Measurements from ENCODE around the gene SCCPDH.

Gene SCCPDH

DNA sequence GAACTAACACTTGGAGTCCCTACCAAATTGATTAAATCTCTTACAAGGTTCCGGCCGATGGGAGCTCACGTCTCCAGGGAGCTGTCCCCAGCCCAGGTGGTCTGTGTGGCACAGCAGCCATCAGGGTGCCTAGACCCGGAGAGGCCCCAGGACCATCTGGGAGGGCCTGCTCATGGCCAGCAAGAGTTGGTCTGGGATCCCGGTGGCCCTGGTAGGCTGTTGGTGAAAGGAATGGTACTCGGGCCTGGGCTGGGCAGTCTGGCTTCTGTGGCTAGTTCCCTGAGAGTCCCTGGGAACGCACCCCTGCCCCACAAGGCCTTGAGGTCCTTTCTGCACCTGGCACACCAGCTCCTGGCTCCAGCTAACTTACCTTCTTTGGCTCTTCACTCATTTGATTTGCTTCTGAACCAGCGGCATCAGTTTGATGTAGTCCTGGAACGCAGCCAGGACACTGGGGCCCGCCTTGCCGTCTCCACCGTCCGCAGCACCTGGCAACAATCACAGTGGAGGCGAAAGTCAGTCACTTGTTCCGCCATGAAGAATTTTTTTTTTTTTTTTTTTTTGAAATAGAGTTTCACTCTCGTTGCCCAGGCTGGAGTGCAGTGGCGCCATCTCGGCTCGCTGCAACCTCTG, 62.5 kb downstream of the SCCPDH start:
- DNase-seq, result no peak

DNA sequence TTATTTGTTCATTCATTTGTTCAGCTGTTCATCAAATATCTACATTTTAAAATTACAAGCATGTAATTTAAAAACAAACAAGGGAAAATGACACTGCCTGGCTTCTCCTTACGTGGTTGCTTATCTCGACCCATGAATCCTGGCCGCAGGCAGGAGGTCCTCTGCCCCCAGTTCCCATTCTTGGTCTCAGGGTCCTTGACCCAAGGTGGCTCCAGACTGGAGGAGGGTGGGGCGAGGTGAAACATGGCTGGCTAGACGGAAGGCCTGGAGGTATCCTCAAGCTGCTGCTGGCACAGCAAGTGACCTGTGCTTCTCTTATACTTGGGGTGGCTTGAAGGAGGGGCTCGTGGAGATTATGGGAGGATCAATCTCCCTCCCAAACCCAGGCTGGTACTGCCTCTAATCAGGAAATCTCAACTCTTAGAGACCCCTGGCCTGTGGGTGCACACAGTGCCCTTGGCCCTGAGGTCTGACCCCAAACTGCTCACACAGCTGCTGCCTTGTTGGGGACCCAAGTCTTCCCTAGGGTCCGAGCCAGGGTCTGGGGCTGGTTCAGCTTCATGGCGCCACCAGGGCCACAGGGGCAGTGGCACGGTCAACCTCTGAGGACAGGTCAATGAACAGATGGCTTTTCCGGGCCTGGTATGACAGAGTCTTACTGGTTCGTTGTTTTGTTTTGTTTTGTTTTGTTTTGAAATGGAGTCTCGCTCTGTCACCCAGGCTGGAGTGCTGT, 63.7 kb downstream of the SCCPDH start:
- no peak for DNase-seq

GRCh38 chr1:246788895-246789338, 64.7 kb downstream of the SCCPDH start:
- peak; percentile 62 for DNase-seq

- DNase-seq, result no peak
These were observed 65.5 kb downstream of the SCCPDH start for GRCh38 chr1:246789454-246790339.

DNA sequence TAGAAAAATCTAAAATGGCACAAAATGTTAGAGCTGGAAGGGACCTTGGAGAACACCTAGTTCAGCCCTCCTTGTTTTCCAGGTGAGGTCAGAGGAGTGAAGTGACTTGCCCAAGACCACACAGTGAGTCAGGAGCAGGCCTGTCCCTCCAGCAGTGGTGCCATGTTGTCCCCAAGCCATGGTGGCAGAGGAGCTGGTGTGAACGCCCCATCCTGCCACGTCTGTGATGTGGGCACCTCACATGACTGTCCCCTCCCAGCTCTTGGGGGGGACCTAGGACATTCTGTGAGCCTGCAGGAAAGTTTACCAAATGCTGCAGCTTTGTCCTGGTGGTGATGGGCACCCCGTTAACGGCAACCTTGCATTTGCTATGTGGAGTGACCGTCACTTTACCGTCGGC, 66.2 kb downstream of the SCCPDH start:
- no peak for DNase-seq

GRCh38 chr1:246790833-246791232, 66.6 kb downstream of the SCCPDH start:
- DNase-seq, result no peak

GRCh38 chr1:246791303-246791918, 67.2 kb downstream of the SCCPDH start:
- DNase-seq, result no peak

- DNase-seq, result no peak
These were observed 68.4 kb downstream of the SCCPDH start for GRCh38 chr1:246792603-246793002.

GRCh38 chr1:246793356-246793896, 69.2 kb downstream of the SCCPDH start:
- DNase-seq, result no peak

- no peak for DNase-seq
These were observed 70.0 kb downstream of the SCCPDH start for GRCh38 chr1:246794048-246794827.

GRCh38 chr1:246794828-246795671, 70.8 kb downstream of the SCCPDH start:
- DNase-seq, result no peak

GRCh38 chr1:246795906-246796694, 71.9 kb downstream of the SCCPDH start:
- no peak for DNase-seq

GRCh38 chr1:246797157-246797556, 72.9 kb downstream of the SCCPDH start:
- no peak for DNase-seq

- no peak for DNase-seq
These were observed 73.4 kb downstream of the SCCPDH start for GRCh38 chr1:246797597-246797996.

- no peak for DNase-seq
These were observed 73.9 kb downstream of the SCCPDH start for GRCh38 chr1:246798107-246798506.

DNA sequence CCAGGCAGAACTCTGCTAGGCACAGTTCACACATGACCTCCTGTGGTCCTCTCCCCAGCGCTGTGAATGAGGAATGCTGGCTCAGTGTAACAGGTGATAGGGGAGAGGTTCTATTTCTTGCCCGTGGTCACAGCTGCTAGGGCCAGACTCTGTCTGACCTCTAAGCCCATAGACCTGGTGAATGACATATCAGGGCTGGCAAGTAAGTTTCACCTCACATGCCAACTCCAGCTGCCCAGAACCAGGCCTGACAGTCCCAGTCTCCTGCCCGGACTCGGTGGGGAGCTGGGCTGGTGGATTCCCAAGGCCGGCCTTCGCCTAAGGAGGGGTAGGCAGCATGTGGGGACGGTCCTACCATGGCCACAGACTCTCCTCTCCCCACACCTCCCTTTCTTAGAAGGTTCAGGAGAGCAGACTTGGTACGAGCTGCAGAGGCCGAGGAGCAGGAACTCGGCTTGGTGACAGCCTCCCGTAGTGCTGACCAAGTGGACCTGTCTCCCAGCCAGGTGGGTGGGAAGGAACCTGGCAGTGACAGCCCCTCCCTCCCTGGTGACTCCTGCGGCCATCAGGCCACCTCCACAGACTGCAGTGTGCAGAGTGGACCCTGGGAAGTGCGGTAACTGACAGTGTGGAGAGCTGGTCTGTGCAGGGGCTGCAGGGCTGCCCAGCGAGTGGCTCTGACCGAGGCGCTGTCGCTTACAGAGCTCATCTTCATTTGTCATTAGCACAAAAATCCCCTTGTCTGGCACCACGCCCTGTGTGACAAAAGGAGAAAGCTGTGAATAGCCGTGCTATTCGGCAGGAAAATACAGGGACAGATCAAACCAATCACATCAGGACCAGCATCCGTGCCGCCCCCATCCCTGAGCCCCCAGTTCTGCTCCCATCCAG, 74.6 kb downstream of the SCCPDH start:
- DNase-seq, result no peak

- no peak for DNase-seq
These were observed 76.1 kb downstream of the SCCPDH start for GRCh38 chr1:246800356-246800755.

GRCh38 chr1:246800756-246801155, 76.5 kb downstream of the SCCPDH start:
- DNase-seq, result no peak
